Endothelial cell of umbilical vein (primary cell): Measurements from ENCODE around the gene FRMD4A. TPM values are rescaled to one million over a fixed set of nuclear protein-coding genes. Genes with fewer than 3 reads are reported as not detected.

Experiments
- BruUV-seq: library from RNA; stranded (reverse); fragments of 400-500 nt; replicated peaks from 2 replicates; lab custom pipeline; 2021; lab: Mats Ljungman, UMichigan
- CTCF ChIA-PET: fragments of 300-600, 350-600 bp; sonication (Branson Sonifier 250); formaldehyde crosslinking; loops from one replicate; lab custom pipeline; 2021; ENCODE audit warnings: antibody characterized with exemption, inconsistent platforms; lab: Charles Lee
- POLR2A ChIA-PET: fragments of 300-600, 350-600 bp; sonication (Branson Sonifier 250); formaldehyde crosslinking; loops from one replicate; lab custom pipeline; 2021; ENCODE audit warnings: antibody characterized with exemption, inconsistent platforms; lab: Charles Lee
- DNase-seq: peaks from one replicate; pipeline ENCODE4 v3.0.0-alpha.2; 2011; ENCODE audit warnings: low read depth, low spot score
- FAIRE-seq: peaks from 2 replicates; lab custom pipeline; 2011; peaks lifted over from hg19 to GRCh38; lab: Jason Lieb, UNC
- H2AFZ ChIP-seq: 2 replicates; pipeline ENCODE4 v1.6.0; 2012; ENCODE audit warnings: low read depth, low read length, control low read depth, inconsistent platforms
- H3K27ac ChIP-seq: 2 replicates; pipeline ENCODE4 v1.5.1; 2011; ENCODE audit warnings: low read depth, mild to moderate bottlenecking, control low read depth, low read length, moderate library complexity; ENCODE audit not compliant: insufficient read depth
- H3K27me3 ChIP-seq, 2 experiments: 2 replicates each; pipeline versions ENCODE4 v1.6.0 to v1.6.1; 2011; ENCODE audit warnings: low read length in 2 of 2, mixed read lengths in 1 of 2; ENCODE audit not compliant: control insufficient read depth in 2 of 2, insufficient read depth in 2 of 2
- H3K36me3 ChIP-seq, 2 experiments: 2 replicates in 1 of 2; 3 replicates in 1 of 2; pipeline ENCODE4 v1.5.1; 2011; ENCODE audit warnings: low read length in 2 of 2, mild to moderate bottlenecking in 1 of 2, moderate library complexity in 1 of 2; ENCODE audit not compliant: control insufficient read depth in 2 of 2, insufficient read depth in 2 of 2; ENCODE audit errors: extremely low read depth in 1 of 2
- H3K4me1 ChIP-seq: 3 replicates; pipeline ENCODE4 v1.5.1; 2011; ENCODE audit warnings: mild to moderate bottlenecking, low read length; ENCODE audit not compliant: control insufficient read depth, insufficient read depth; ENCODE audit errors: extremely low read depth
- H3K4me2 ChIP-seq: 2 replicates; pipeline ENCODE4 v1.6.1; 2011; ENCODE audit warnings: low read length, control low read depth, mixed read lengths; ENCODE audit not compliant: insufficient read depth
- H3K4me3 ChIP-seq, 3 experiments: fragments of 200-600 bp in 1 of 3; sonication (generic), shearing (Covaris generic) in 1 of 3; replicated peaks in 1 of 3; 2 replicates each; pipeline ENCODE4 v1.5.1; 2011 to 2016; ENCODE audit warnings: control low read depth in 3 of 3, low read length in 3 of 3, mild to moderate bottlenecking in 2 of 3, inconsistent platforms in 1 of 3, low read depth in 1 of 3, moderate library complexity in 1 of 3; ENCODE audit not compliant: insufficient read depth in 1 of 3
- H3K79me2 ChIP-seq: 2 replicates; pipeline ENCODE4 v1.6.0; 2012; ENCODE audit warnings: low read length, inconsistent platforms; ENCODE audit not compliant: control insufficient read depth, insufficient read depth
- H3K9ac ChIP-seq: replicated peaks from 2 replicates; pipeline ENCODE3; 2011; ENCODE audit warnings: low read length, control low read depth; ENCODE audit not compliant: insufficient read depth; ENCODE audit errors: extremely low read depth
- H3K9me1 ChIP-seq: replicated peaks from 3 replicates; pipeline ENCODE4 v1.6.0; 2011; ENCODE audit warnings: mild to moderate bottlenecking, low read length; ENCODE audit not compliant: control insufficient read depth, insufficient read depth; ENCODE audit errors: extremely low read depth
- H3K9me3 ChIP-seq: replicated peaks from 2 replicates; pipeline ENCODE4 v1.5.1; 2012; ENCODE audit warnings: low read length, inconsistent platforms; ENCODE audit not compliant: control insufficient read depth, insufficient read depth
- H4K20me1 ChIP-seq: replicated peaks from 2 replicates; pipeline ENCODE3; 2011; ENCODE audit warnings: mild to moderate bottlenecking, low read length; ENCODE audit not compliant: control insufficient read depth, insufficient read depth; ENCODE audit errors: extremely low read depth
- CTCF ChIP-seq, 2 donors: IDR thresholded peaks; 1 replicate in 1 of 2; 2 replicates in 1 of 2; pipeline ENCODE4 v1.5.1; 2011; ENCODE audit warnings: low read length in 2 of 2, mild to moderate bottlenecking in 2 of 2, moderate library complexity in 2 of 2, control low read depth in 1 of 2, inconsistent platforms in 1 of 2, low read depth in 1 of 2; ENCODE audit not compliant: insufficient read depth in 1 of 2; ENCODE audit errors: extremely low read depth in 1 of 2
- FOS ChIP-seq: IDR thresholded peaks from 2 replicates; pipeline ENCODE4 v1.6.1; 2011; ENCODE audit warnings: mild to moderate bottlenecking, low read length, moderate library complexity, borderline replicate concordance; ENCODE audit not compliant: insufficient read depth
- GATA2 ChIP-seq: IDR thresholded peaks from 2 replicates; pipeline ENCODE4 v1.7.0; 2011; ENCODE audit warnings: low read depth, mild to moderate bottlenecking, moderate library complexity, mixed read lengths, low read length; ENCODE audit not compliant: insufficient read length, insufficient read depth
- JUN ChIP-seq: IDR thresholded peaks from 2 replicates; pipeline ENCODE4 v1.6.1; 2011; ENCODE audit warnings: borderline replicate concordance, low read depth; ENCODE audit not compliant: insufficient read length, insufficient read depth
- POLR2A ChIP-seq: IDR thresholded peaks from 2 replicates; pipeline ENCODE4 v1.6.1; 2012; ENCODE audit warnings: low read depth, mild to moderate bottlenecking, control low read depth, low read length
- POLR2AphosphoS5 ChIP-seq: IDR thresholded peaks from 2 replicates; pipeline ENCODE4 v1.6.1; 2012; ENCODE audit warnings: low read depth, mild to moderate bottlenecking, control low read depth, low read length, moderate library complexity; ENCODE audit not compliant: insufficient read depth
- dilution Hi-C: fragments of 300-500 bp; cut with MboI; formaldehyde crosslinking; loops from one replicate; pipeline ENCODE4 v1.15.0; 2019; ENCODE audit warnings: low sequenced_read_pairs; ENCODE audit not compliant: extremely low pct_ligation_motif_present
- intact Hi-C: fragments of 100-400 bp; cut with micrococcal nuclease; formaldehyde crosslinking; loops from one replicate; pipeline ENCODE4 v1.10.0; 2022
- polyA plus RNA-seq, 4 experiments: library from polyadenylated mRNA; depleted of rRNA in 3 of 4; stranded (reverse) in 3 of 4; unstranded in 1 of 4; fragments of >200 nt; gene quantifications; 2 replicates each; pipeline versions ENCODE4 v1.2.1 to v1.2.3, GENCODE V29; 2011 to 2012; ENCODE audit warnings: missing spikeins in 1 of 4
- total RNA-seq: library from RNA; stranded (reverse); gene quantifications from 2 replicates; pipeline ENCODE4 v1.2.3, GENCODE V29; 2021

The FRMD4A gene
- total and polyA plus RNA-seq, 2 donors (not counting 3 experiments of a cell fraction or from before 2014, with no cell fraction given) = 123 to 148 TPM

DNA sequence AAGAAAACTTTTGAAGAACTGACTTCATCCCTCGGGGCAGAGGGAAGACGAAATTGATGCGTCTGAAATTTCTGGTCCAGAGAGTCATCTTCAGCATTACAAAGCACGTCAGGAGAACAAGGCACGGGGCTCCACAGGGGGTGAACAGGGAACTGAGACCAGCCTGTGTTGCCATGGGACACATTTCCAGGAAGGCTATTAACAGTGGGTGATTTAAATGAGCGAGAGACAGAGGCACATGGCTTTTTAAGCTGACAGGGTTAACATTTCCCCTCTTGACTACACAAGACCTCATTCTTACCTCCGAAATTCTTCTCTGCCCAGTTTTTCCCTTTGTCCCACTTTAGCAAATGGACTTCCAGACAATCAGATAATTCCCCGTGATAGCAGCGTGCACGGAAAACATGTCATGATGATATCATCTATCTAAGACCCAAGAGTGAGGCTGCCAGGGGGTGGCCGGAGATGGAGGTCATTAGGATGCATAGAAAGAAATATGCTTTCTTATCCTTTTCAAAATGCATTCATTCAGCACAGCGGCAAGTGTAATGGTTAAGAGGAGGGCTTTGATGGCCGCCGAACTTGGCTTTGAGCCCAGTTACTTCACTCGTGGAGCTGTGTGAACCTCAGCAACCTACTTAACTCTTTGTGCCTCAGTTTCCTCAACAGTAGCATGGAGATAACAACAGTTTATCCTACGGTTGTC lies 496.0 kb downstream of the FRMD4A start:
- H3K79me2 ChIP-seq = peaks cover 93% of the 10 kb centered on the region
- H3K36me3 ChIP-seq = peaks cover 0 to 2% of the 10 kb centered on the region in 2 experiments
- dilution Hi-C loops = no loop called here
- POLR2A ChIA-PET = interaction anchor here (0.7 kb wide), 1 partner anchor 25 kb away, joined by 3 read pairs; no protein-coding TSS in a partner anchor
- intact Hi-C loops = loop anchor here (1.0 to 5.0 kb wide), 3 partner anchors 47 to 113 kb away; no protein-coding TSS in a partner anchor
- CTCF ChIA-PET = interaction anchor here (1.0 to 1.4 kb wide), 2 partner anchors 20 to 45 kb away, joined by 3 to 4 read pairs; no protein-coding TSS in a partner anchor
- H3K4me1 ChIP-seq = peaks cover 59% of the 10 kb centered on the region
- H3K9me1 ChIP-seq = no peaks in the 10 kb centered on the region
- H3K27ac ChIP-seq = peak overlapping the region; percentile 93
- BruUV-seq = TSS peak; percentile 68
- DNase-seq = peak; percentile 83
- H3K9ac ChIP-seq = peak overlapping the region; percentile 74
- H2AFZ ChIP-seq = no peak overlapping the region
- peak; percentile 76 for FAIRE-seq
- H3K9me3 ChIP-seq = no peaks in the 10 kb centered on the region
- no peaks in the 10 kb centered on the region for H3K27me3 ChIP-seq
- H4K20me1 ChIP-seq = no peaks in the 10 kb centered on the region
- peak overlapping the region; percentile 55 for H3K4me2 ChIP-seq
- TF ChIP-seq CTCF (IDR thresholded peaks at IDR 0.05; ENCODE audit: extremely low read depth in 1 of 2, insufficient read depth in 1 of 2, low read depth in 1 of 2, low read length in 2 of 2) (no peak), GATA2 (peak; percentile 96), POLR2AphosphoS5 (no peak), POLR2A (no peak), FOS (peak; percentile 43), JUN (peak; percentile 77)
- peak overlapping the region in 1 of 3 experiments; percentile 9 for H3K4me3 ChIP-seq
